DOHH2 (cell line): Measurements from ENCODE around the gene MS4A15.

ENCODE experiments used
- H3F3A ChIP-seq: fragments of 200-600 bp; sonication (generic), shearing (Covaris generic); 2 replicates; pipeline ENCODE4 v1.6.0; 2016; ENCODE audit warnings: antibody characterized with exemption, mild to moderate bottlenecking; ENCODE audit not compliant: control insufficient read depth, insufficient read depth
- H3K27ac ChIP-seq: fragments of 200-600 bp; sonication (generic); 2 replicates; pipeline ENCODE4 v1.5.1; 2014; ENCODE audit warnings: low read depth, mild to moderate bottlenecking, low read length, moderate library complexity
- H3K27me3 ChIP-seq: fragments of 200-600 bp; sonication (generic); 2 replicates; pipeline ENCODE4 v1.6.1; 2014; ENCODE audit warnings: mild to moderate bottlenecking, low read length, mixed read lengths; ENCODE audit not compliant: control insufficient read depth
- H3K36me3 ChIP-seq: fragments of 200-600 bp; sonication (generic); 2 replicates; pipeline ENCODE4 v1.6.1; 2014; ENCODE audit warnings: mild to moderate bottlenecking, low read length, moderate library complexity, mixed read lengths; ENCODE audit not compliant: control insufficient read depth
- H3K4me1 ChIP-seq: fragments of 200-600 bp; sonication (generic); 2 replicates; pipeline ENCODE4 v1.6.1; 2014; ENCODE audit warnings: mild to moderate bottlenecking, low read length, mixed read lengths; ENCODE audit not compliant: control insufficient read depth
- H3K4me2 ChIP-seq: fragments of 200-600 bp; sonication (generic); 2 replicates; pipeline ENCODE4 v1.6.0; 2014; ENCODE audit warnings: mild to moderate bottlenecking, low read length, moderate library complexity
- H3K4me3 ChIP-seq: fragments of 200-600 bp; sonication (generic); 2 replicates; pipeline ENCODE4 v1.5.1; 2014; ENCODE audit warnings: mild to moderate bottlenecking, low read length, mixed read lengths
- H3K79me2 ChIP-seq: fragments of 200-600 bp; sonication (generic); 2 replicates; pipeline ENCODE4 v1.6.1; 2014; ENCODE audit warnings: mild to moderate bottlenecking, low read length, mixed read lengths; ENCODE audit not compliant: control insufficient read depth
- H3K9me2 ChIP-seq: fragments of 200-600 bp; sonication (generic); replicated peaks from 2 replicates; pipeline ENCODE4 v1.6.1; 2014; ENCODE audit warnings: mild to moderate bottlenecking, low read length, mixed read lengths; ENCODE audit not compliant: control insufficient read depth
- H3K9me3 ChIP-seq: fragments of 200-600 bp; sonication (generic); 2 replicates; pipeline ENCODE4 v1.6.1; 2014; ENCODE audit warnings: antibody characterized with exemption, low read length, mixed read lengths; ENCODE audit not compliant: control insufficient read depth, insufficient read depth
- H4K20me1 ChIP-seq: fragments of 200-600 bp; sonication (generic); 2 replicates; pipeline ENCODE4 v1.6.0; 2014; ENCODE audit warnings: low read depth, mild to moderate bottlenecking, antibody characterized with exemption, low read length, moderate library complexity; ENCODE audit not compliant: control insufficient read depth, insufficient read depth
- EZH2phosphoT487 ChIP-seq: fragments of 200-600 bp; sonication (generic); IDR thresholded peaks from 2 replicates; pipeline ENCODE4 v1.6.1; 2017; ENCODE audit warnings: borderline replicate concordance, mild to moderate bottlenecking, antibody characterized with exemption, low read length, moderate library complexity, mixed read lengths
- TF ChIP-seq, protein P1 (sequence below): fragments of 200-600 bp; sonication (generic); IDR thresholded peaks from one replicate; pipeline ENCODE4 v1.5.1; 2014; ENCODE audit warnings: antibody characterized with exemption, mild to moderate bottlenecking, low read depth, low read length; ENCODE audit not compliant: poor library complexity, severe bottlenecking

MS4A15 gene

DNA sequence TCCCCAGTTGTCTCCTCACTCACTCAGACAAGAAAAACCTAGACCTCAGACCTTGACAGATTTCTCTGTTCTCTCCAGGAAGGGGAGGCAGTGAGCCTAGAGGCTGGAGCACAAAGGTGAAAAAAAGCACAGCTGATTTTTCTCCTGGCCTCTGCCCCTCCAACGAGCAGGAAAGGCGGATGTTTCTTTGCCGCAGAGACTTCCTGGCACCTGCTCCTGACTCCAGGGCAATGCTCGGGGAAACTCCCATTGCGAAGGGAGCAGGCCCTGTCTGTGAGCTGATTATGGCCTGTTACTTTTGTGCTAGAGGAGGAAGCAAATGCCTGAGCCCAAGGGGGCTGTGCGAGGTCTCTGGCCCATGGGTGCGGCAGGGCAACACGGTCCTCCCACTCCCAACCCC lies 53.9 kb downstream of the MS4A15 start:
- H3K9me3 ChIP-seq, result peaks cover 5% of the 10 kb centered on the region; the same call in 1 of the 2 replicates
- H3K79me2 ChIP-seq, result no peaks in the 10 kb centered on the region
- no peaks in the 10 kb centered on the region for H3K36me3 ChIP-seq
- H3K27me3 ChIP-seq, result no peaks in the 10 kb centered on the region
- H3K4me2 ChIP-seq, result no peak overlapping the region
- no peaks in the 10 kb centered on the region for H3K4me1 ChIP-seq
- no peaks in the 10 kb centered on the region for H3K9me2 ChIP-seq
- no peaks in the 10 kb centered on the region for H3F3A ChIP-seq
- TF ChIP-seq, protein P1, sequence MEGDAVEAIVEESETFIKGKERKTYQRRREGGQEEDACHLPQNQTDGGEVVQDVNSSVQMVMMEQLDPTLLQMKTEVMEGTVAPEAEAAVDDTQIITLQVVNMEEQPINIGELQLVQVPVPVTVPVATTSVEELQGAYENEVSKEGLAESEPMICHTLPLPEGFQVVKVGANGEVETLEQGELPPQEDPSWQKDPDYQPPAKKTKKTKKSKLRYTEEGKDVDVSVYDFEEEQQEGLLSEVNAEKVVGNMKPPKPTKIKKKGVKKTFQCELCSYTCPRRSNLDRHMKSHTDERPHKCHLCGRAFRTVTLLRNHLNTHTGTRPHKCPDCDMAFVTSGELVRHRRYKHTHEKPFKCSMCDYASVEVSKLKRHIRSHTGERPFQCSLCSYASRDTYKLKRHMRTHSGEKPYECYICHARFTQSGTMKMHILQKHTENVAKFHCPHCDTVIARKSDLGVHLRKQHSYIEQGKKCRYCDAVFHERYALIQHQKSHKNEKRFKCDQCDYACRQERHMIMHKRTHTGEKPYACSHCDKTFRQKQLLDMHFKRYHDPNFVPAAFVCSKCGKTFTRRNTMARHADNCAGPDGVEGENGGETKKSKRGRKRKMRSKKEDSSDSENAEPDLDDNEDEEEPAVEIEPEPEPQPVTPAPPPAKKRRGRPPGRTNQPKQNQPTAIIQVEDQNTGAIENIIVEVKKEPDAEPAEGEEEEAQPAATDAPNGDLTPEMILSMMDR, result no peak
- TF ChIP-seq EZH2phosphoT487, result no peak
- H3K4me3 ChIP-seq, result no peak overlapping the region
- no peak overlapping the region for H3K27ac ChIP-seq
- H4K20me1 ChIP-seq, result no peaks in the 10 kb centered on the region

DNA sequence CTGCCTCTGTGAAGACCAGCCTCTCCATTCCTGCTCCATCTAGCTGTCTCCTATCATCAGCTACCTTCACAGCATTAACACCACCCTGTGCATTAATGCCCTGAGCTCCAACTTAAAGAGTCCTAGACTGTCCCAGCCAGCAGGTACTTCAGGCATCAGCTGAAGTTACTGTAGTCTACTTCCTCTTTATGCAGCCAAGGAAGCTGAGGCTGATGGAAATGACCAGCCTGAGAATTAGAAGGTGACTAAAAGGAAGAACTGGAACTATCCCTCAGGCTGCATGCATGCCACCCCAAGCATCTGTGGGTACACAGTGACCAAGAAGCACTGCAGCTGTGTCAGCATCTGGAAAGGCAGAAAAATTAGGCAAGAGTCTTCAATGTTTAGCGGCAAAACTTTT lies 56.7 kb downstream of the MS4A15 start:
- H3F3A ChIP-seq, result no peaks in the 10 kb centered on the region
- H3K4me1 ChIP-seq, result no peaks in the 10 kb centered on the region
- H3K4me2 ChIP-seq, result no peak overlapping the region
- H3K27me3 ChIP-seq, result no peaks in the 10 kb centered on the region
- no peak overlapping the region for H3K27ac ChIP-seq
- H3K36me3 ChIP-seq, result no peaks in the 10 kb centered on the region
- TF ChIP-seq, protein P1, result no peak
- no peak for TF ChIP-seq EZH2phosphoT487
- H3K79me2 ChIP-seq, result no peaks in the 10 kb centered on the region
- no peaks in the 10 kb centered on the region for H3K9me2 ChIP-seq
- H3K4me3 ChIP-seq, result no peak overlapping the region
- H3K9me3 ChIP-seq, result peaks cover 14% of the 10 kb centered on the region; the same call in 1 of the 2 replicates
- H4K20me1 ChIP-seq, result no peaks in the 10 kb centered on the region

DNA sequence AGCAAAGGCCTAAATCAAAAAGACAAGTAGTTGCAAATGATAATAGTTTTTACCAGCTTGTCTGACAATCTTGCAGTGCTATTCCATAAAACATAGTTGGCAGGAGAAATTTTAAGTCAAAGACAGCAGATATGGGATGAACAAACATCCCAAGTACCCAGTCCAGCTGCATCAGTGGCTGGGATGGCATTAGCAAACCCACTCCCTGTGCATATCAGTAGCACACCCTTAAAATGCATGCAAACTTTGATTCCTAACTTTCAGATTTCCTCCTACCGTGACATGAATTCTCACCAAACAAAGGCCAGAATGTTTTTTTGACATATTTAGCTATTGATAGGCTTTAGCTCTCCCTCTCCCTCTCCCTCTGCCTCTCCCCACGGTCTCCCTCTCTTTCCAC lies 57.4 kb downstream of the MS4A15 start:
- no peaks in the 10 kb centered on the region for H3K79me2 ChIP-seq
- H3K9me2 ChIP-seq, result no peaks in the 10 kb centered on the region
- H3K36me3 ChIP-seq, result no peaks in the 10 kb centered on the region
- H3F3A ChIP-seq, result no peaks in the 10 kb centered on the region
- no peak overlapping the region for H3K27ac ChIP-seq
- no peak overlapping the region for H3K4me2 ChIP-seq
- TF ChIP-seq, protein P1, result no peak
- TF ChIP-seq EZH2phosphoT487, result no peak
- H3K27me3 ChIP-seq, result no peaks in the 10 kb centered on the region
- no peaks in the 10 kb centered on the region for H3K4me1 ChIP-seq
- H4K20me1 ChIP-seq, result no peaks in the 10 kb centered on the region
- no peak overlapping the region for H3K4me3 ChIP-seq
- H3K9me3 ChIP-seq, result peaks cover 14% of the 10 kb centered on the region; the same call in 1 of the 2 replicates
